Keratinocyte (primary cell): ENCODE data around the gene MYBPC2.

ENCODE experiments used
- CTCF ChIP-seq, 3 experiments: IDR thresholded peaks in 1 of 3; conservative IDR thresholded peaks in 1 of 3; optimal IDR thresholded peaks in 1 of 3; 2 replicates in 2 of 3; 3 replicates in 1 of 3; pipeline versions ENCODE3 to v1.5.1; 2011; ENCODE audit warnings: low read length in 3 of 3, mild to moderate bottlenecking in 3 of 3, moderate library complexity in 2 of 3, control low read depth in 1 of 3, inconsistent platforms in 1 of 3; ENCODE audit not compliant: insufficient read depth in 2 of 3; ENCODE audit errors: extremely low read depth in 1 of 3
- EZH2 ChIP-seq: IDR thresholded peaks from one replicate; pipeline ENCODE4 v1.6.1; 2012; ENCODE audit warnings: inconsistent platforms, mild to moderate bottlenecking, low read length, moderate library complexity

- TF ChIP-seq CTCF (optimal IDR thresholded peaks at IDR 0.05 in 1 of 3, IDR thresholded peaks at IDR 0.05 in 1 of 3, conservative IDR thresholded peaks at IDR 0.05 in 1 of 3; ENCODE audit: extremely low read depth in 1 of 3, insufficient read depth in 2 of 3, low read length in 3 of 3) (no peak), EZH2 (no peak)
These were observed 15.3 kb upstream of the MYBPC2 start for GRCh38 chr19:50417111-50418081.
